HepG2 (cell line): ENCODE measurements around the gene POLR2B. TPM values are rescaled to one million over a fixed set of nuclear protein-coding genes. Genes with fewer than 3 reads are reported as not detected.

Experiments
- DR1 ChIP-seq: sonication (generic); formaldehyde crosslinking; IDR thresholded peaks from 2 replicates; pipeline ENCODE4 v1.8.0; 2021; ENCODE audit warnings: mild to moderate bottlenecking, missing genetic modification reagents, inconsistent platforms
- EED ChIP-seq: sonication (generic); formaldehyde crosslinking; IDR thresholded peaks from 2 replicates; pipeline ENCODE4 v1.5.0; 2020; ENCODE audit warnings: mild to moderate bottlenecking, missing genetic modification reagents
- EP300 ChIP-seq, 3 experiments: sonication (generic) in 1 of 3; formaldehyde crosslinking in 1 of 3; IDR thresholded peaks; 2 replicates each; pipeline versions ENCODE4 v1.5.1 to v1.6.1; 2011 to 2020; ENCODE audit warnings: low read depth in 2 of 3, low read length in 2 of 3, borderline replicate concordance in 1 of 3, improper control_type of control experiment in 1 of 3, mild to moderate bottlenecking in 1 of 3, missing genetic modification reagents in 1 of 3, moderate library complexity in 1 of 3
- FOXP1 ChIP-seq, 2 experiments: fragments of 450-650 bp in 1 of 2; IDR thresholded peaks; 2 replicates each; pipeline ENCODE4 v1.6.1; 2017 to 2018; ENCODE audit warnings: antibody characterized with exemption in 1 of 2
- GTF2F1 ChIP-seq: fragments of 150-350 bp; IDR thresholded peaks from 2 replicates; pipeline ENCODE4 v1.6.1; 2014; ENCODE audit warnings: low read length
- HMG20B ChIP-seq: conservative IDR thresholded peaks from 2 replicates; pipeline ENCODE4 v1.6.1; 2016; ENCODE audit warnings: missing genetic modification reagents, missing compliant biosample characterization
- HOXD1 ChIP-seq: sonication (generic); formaldehyde crosslinking; IDR thresholded peaks from 2 replicates; pipeline ENCODE4 v1.5.0; 2020; ENCODE audit warnings: missing genetic modification reagents
- KLF13 ChIP-seq: sonication (generic); formaldehyde crosslinking; IDR thresholded peaks from 2 replicates; pipeline ENCODE4 v1.4.0; 2020; ENCODE audit warnings: mild to moderate bottlenecking, missing genetic modification reagents
- MLLT10 ChIP-seq: sonication (generic); formaldehyde crosslinking; IDR thresholded peaks from 2 replicates; pipeline ENCODE4 v1.4.0; 2020; ENCODE audit warnings: missing genetic modification reagents
- RFX5 ChIP-seq: IDR thresholded peaks from 2 replicates; pipeline ENCODE4 v1.6.1; 2011; ENCODE audit warnings: low read depth, low read length, improper control_type of control experiment
- RXRB ChIP-seq: IDR thresholded peaks from 2 replicates; pipeline ENCODE4 v1.6.1; 2016; ENCODE audit warnings: borderline replicate concordance, missing genetic modification reagents, missing compliant biosample characterization
- SAP130 ChIP-seq: IDR thresholded peaks from 2 replicates; pipeline ENCODE4 v1.6.1; 2016; ENCODE audit warnings: low read depth
- THYN1 ChIP-seq: sonication (generic); formaldehyde crosslinking; IDR thresholded peaks from 2 replicates; pipeline ENCODE4 v1.8.1; 2023; ENCODE audit warnings: low read depth, mild to moderate bottlenecking, moderate library complexity, missing genetic modification reagents, borderline replicate concordance
- WIZ ChIP-seq: sonication (generic); formaldehyde crosslinking; IDR thresholded peaks from 2 replicates; pipeline ENCODE4 v1.5.1; 2020; ENCODE audit warnings: mild to moderate bottlenecking, missing genetic modification reagents
- ZBTB8A ChIP-seq: sonication (generic); formaldehyde crosslinking; IDR thresholded peaks from 2 replicates; pipeline ENCODE4 v1.4.0; 2020; ENCODE audit warnings: mild to moderate bottlenecking, low read depth, missing genetic modification reagents, borderline replicate concordance
- ZMYM2 ChIP-seq: sonication (generic); formaldehyde crosslinking; IDR thresholded peaks from 2 replicates; pipeline ENCODE4 v1.8.0; 2022; ENCODE audit warnings: mild to moderate bottlenecking, missing genetic modification reagents
- ZNF205 ChIP-seq: IDR thresholded peaks from 2 replicates; pipeline ENCODE4 v1.6.1; 2018; ENCODE audit warnings: missing biosample characterization, missing genetic modification reagents
- ZNF282 ChIP-seq: fragments of 450-650 bp; IDR thresholded peaks from 2 replicates; pipeline ENCODE4 v1.6.1; 2018; ENCODE audit not compliant: partially characterized antibody
- ZNF317 ChIP-seq: sonication (generic); formaldehyde crosslinking; IDR thresholded peaks from 2 replicates; pipeline ENCODE4 v1.5.0; 2020; ENCODE audit warnings: mild to moderate bottlenecking, missing genetic modification reagents
- ZNF34 ChIP-seq: sonication (generic); formaldehyde crosslinking; IDR thresholded peaks from 2 replicates; pipeline ENCODE4 v1.4.0; 2020; ENCODE audit warnings: mild to moderate bottlenecking, missing genetic modification reagents, borderline replicate concordance
- ZNF446 ChIP-seq: sonication (generic); formaldehyde crosslinking; IDR thresholded peaks from 2 replicates; pipeline ENCODE4 v1.5.0; 2020; ENCODE audit warnings: mild to moderate bottlenecking, missing genetic modification reagents
- ZNF549 ChIP-seq: sonication (generic); formaldehyde crosslinking; IDR thresholded peaks from 2 replicates; pipeline ENCODE4 v1.5.0; 2020; ENCODE audit warnings: missing genetic modification reagents
- ZNF598 ChIP-seq: sonication (generic); formaldehyde crosslinking; IDR thresholded peaks from 2 replicates; pipeline ENCODE4 v1.5.1; 2020; ENCODE audit warnings: mild to moderate bottlenecking, missing genetic modification reagents, borderline replicate concordance
- ZNF7 ChIP-seq: IDR thresholded peaks from 2 replicates; pipeline ENCODE4 v1.6.1; 2016; ENCODE audit warnings: missing biosample characterization, missing genetic modification reagents
- polyA plus RNA-seq, 8 experiments: library from polyadenylated mRNA; depleted of rRNA in 3 of 8; stranded (reverse) in 7 of 8; unstranded in 1 of 8; fragments of >200 nt; fragmentation: Illumina TruSeq in 4 of 8; extraction: Trizol in 4 of 8; gene quantifications; 2 replicates each; pipeline versions ENCODE4 v1.2.1 to v1.2.3, GENCODE V29; 2011 to 2016; ENCODE audit warnings: low read depth in 4 of 8, missing spikeins in 1 of 8, mixed read lengths in 1 of 8; ENCODE audit not compliant: insufficient read depth in 1 of 8
- total RNA-seq, 5 experiments: library from RNA; depleted of rRNA; stranded (reverse); fragments of >200 nt; fragmentation: Illumina TruSeq; extraction: Trizol; gene quantifications; 2 replicates each; pipeline ENCODE4 v1.2.3, GENCODE V29; 2016; ENCODE audit warnings: low read depth in 1 of 5
- TF ChIP-seq, protein P1 (sequence below): sonication (generic); formaldehyde crosslinking; IDR thresholded peaks from 2 replicates; pipeline ENCODE4 v1.4.0; 2020; ENCODE audit warnings: missing genetic modification reagents
- TF ChIP-seq, protein P2 (sequence below): sonication (generic); formaldehyde crosslinking; IDR thresholded peaks from 2 replicates; pipeline ENCODE4 v1.5.1; 2020; ENCODE audit warnings: missing genetic modification reagents, mild to moderate bottlenecking, borderline replicate concordance
- TF ChIP-seq, protein P3 (sequence below): sonication (generic); formaldehyde crosslinking; IDR thresholded peaks from 2 replicates; pipeline ENCODE4 v1.4.0; 2020; ENCODE audit warnings: missing genetic modification reagents

Gene POLR2B
- total and polyA plus RNA-seq, 2 of the 13 experiments (the other 11 are each of a cell fraction or from before 2014, with no cell fraction given), result 70.6 to 116 TPM

DNA sequence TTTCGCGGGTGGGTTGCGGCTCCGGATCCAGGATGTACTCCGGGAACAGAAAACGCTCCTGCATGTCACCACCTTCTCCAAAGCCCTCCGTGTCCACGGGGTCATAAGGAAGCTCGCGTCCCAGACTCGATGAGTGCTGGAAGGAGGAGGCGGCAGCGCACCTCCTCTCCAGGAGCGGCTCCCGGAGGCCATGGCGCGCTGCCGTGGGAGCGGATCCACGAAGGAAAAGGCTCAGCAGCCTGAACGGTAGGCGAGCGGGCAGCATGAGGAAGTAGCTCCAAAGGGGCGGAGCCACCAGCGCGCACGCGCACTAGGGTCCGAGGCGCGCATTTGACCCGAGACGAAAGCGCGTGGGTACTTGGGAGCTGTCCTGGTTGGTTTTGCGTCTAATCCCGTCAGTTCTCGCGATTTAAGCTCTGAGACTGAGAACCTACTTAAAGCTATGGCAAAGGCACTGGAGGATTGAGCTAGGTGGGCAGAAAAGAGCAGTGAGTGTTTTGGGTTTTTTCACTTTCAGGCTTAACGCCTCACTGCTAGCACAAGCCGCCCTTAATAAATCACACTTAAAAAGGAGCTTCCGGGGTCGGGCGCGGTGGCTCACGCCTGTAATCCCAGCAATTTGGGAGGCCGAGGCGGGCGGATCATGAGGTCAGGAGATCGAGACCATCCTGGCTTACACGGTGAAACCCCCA lies 1.2 kb upstream of the POLR2B start, which contains the start of gene NOA1 (continued):
- TF ChIP-seq ZNF282 (no peak), THYN1 (no peak), SAP130 (CRISPR knock-in tag) (peak; percentile 67), WIZ (CRISPR knock-in tag) (no peak), ZMYM2 (CRISPR knock-in tag) (0 out of 2 replicates have a peak, but pooled peaks have one; percentile 72), HMG20B (CRISPR knock-in tag) (no peak), ZNF317 (CRISPR knock-in tag) (peak; percentile 14; the same call in 1 of the 2 replicates), ZNF7 (CRISPR knock-in tag) (no peak; the same call in 1 of the 2 replicates), ZNF549 (CRISPR knock-in tag) (no peak), FOXP1 (IDR thresholded peaks at IDR 0.05) (no peak), FOXP1 (CRISPR knock-in tag; IDR thresholded peaks at IDR 0.05) (no peak), EP300 (IDR thresholded peaks at IDR 0.05; ENCODE audit: low read depth in 2 of 2, low read length in 2 of 2) (no peak), EP300 (CRISPR knock-in tag; IDR thresholded peaks at IDR 0.05; ENCODE audit: borderline replicate concordance) (no peak), RXRB (CRISPR knock-in tag) (no peak; the same call in 1 of the 2 replicates), ZBTB8A (CRISPR knock-in tag) (no peak), ZNF598 (CRISPR knock-in tag) (no peak), DR1 (peak; percentile 97), HOXD1 (CRISPR knock-in tag) (no peak), KLF13 (CRISPR knock-in tag) (no peak), GTF2F1 (no peak), RFX5 (no peak), ZNF205 (CRISPR knock-in tag) (peak; percentile 22; the same call in 1 of the 2 replicates), MLLT10 (CRISPR knock-in tag) (no peak), ZNF34 (CRISPR knock-in tag) (no peak), EED (CRISPR knock-in tag) (no peak), ZNF446 (no peak)
- TF ChIP-seq, protein P1, sequence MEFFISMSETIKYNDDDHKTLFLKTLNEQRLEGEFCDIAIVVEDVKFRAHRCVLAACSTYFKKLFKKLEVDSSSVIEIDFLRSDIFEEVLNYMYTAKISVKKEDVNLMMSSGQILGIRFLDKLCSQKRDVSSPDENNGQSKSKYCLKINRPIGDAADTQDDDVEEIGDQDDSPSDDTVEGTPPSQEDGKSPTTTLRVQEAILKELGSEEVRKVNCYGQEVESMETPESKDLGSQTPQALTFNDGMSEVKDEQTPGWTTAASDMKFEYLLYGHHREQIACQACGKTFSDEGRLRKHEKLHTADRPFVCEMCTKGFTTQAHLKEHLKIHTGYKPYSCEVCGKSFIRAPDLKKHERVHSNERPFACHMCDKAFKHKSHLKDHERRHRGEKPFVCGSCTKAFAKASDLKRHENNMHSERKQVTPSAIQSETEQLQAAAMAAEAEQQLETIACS, result peak; percentile 69
- TF ChIP-seq, protein P2, sequence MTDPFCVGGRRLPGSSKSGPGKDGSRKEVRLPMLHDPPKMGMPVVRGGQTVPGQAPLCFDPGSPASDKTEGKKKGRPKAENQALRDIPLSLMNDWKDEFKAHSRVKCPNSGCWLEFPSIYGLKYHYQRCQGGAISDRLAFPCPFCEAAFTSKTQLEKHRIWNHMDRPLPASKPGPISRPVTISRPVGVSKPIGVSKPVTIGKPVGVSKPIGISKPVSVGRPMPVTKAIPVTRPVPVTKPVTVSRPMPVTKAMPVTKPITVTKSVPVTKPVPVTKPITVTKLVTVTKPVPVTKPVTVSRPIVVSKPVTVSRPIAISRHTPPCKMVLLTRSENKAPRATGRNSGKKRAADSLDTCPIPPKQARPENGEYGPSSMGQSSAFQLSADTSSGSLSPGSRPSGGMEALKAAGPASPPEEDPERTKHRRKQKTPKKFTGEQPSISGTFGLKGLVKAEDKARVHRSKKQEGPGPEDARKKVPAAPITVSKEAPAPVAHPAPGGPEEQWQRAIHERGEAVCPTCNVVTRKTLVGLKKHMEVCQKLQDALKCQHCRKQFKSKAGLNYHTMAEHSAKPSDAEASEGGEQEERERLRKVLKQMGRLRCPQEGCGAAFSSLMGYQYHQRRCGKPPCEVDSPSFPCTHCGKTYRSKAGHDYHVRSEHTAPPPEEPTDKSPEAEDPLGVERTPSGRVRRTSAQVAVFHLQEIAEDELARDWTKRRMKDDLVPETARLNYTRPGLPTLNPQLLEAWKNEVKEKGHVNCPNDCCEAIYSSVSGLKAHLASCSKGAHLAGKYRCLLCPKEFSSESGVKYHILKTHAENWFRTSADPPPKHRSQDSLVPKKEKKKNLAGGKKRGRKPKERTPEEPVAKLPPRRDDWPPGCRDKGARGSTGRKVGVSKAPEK (CRISPR knock-in tag), result no peak
- TF ChIP-seq, protein P3, sequence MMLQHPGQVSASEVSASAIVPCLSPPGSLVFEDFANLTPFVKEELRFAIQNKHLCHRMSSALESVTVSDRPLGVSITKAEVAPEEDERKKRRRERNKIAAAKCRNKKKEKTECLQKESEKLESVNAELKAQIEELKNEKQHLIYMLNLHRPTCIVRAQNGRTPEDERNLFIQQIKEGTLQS (CRISPR knock-in tag), result no peak
